GM12878 (cell line): ENCODE results near the gene TAMALIN. TPM values are rescaled to one million over a fixed set of nuclear protein-coding genes. Genes with fewer than 3 reads are reported as not detected.

Source experiments
- ATF2 ChIP-seq: IDR thresholded peaks from 2 replicates; pipeline ENCODE4 v1.6.1; 2012; ENCODE audit warnings: low read length, inconsistent platforms
- ATF7 ChIP-seq: fragments of 450-650 bp; IDR thresholded peaks from 2 replicates; pipeline ENCODE4 v1.6.1; 2016; ENCODE audit warnings: low read depth, mild to moderate bottlenecking
- BCL11A ChIP-seq: IDR thresholded peaks from 2 replicates; pipeline ENCODE4 v1.6.1; 2011; ENCODE audit warnings: low read depth, low read length
- CTCF ChIP-seq, 3 experiments: IDR thresholded peaks in 2 of 3; conservative IDR thresholded peaks in 1 of 3; 2 replicates each; pipeline ENCODE4 v1.5.1; 2011; ENCODE audit warnings: low read depth in 3 of 3, low read length in 3 of 3, mild to moderate bottlenecking in 3 of 3, control low read depth in 2 of 3, moderate library complexity in 2 of 3, inconsistent platforms in 1 of 3, mixed read lengths in 1 of 3; ENCODE audit not compliant: control insufficient read depth in 2 of 3, insufficient read depth in 1 of 3; ENCODE audit errors: extremely low read depth in 1 of 3
- E4F1 ChIP-seq: fragments of 450-650 bp; IDR thresholded peaks from 2 replicates; pipeline ENCODE4 v1.6.1; 2018; ENCODE audit warnings: borderline replicate concordance, mild to moderate bottlenecking; ENCODE audit not compliant: partially characterized antibody
- GATAD2B ChIP-seq: fragments of 450-650 bp; conservative IDR thresholded peaks from 2 replicates; pipeline ENCODE4 v1.6.1; 2017; ENCODE audit warnings: low read depth, mild to moderate bottlenecking, moderate library complexity
- LARP7 ChIP-seq: fragments of 450-650 bp; IDR thresholded peaks from 2 replicates; pipeline ENCODE4 v1.6.1; 2017; ENCODE audit warnings: mild to moderate bottlenecking
- MXI1 ChIP-seq: fragments of 150-350 bp; IDR thresholded peaks from 2 replicates; pipeline ENCODE4 v1.6.1; 2011; ENCODE audit warnings: low read depth, mild to moderate bottlenecking, inconsistent platforms, low read length, improper control_type of control experiment
- MYB ChIP-seq: fragments of 150-350 bp; IDR thresholded peaks from 2 replicates; pipeline ENCODE4 v1.6.1; 2014; ENCODE audit warnings: mild to moderate bottlenecking, low read depth, low read length, borderline replicate concordance
- NR2F1 ChIP-seq: fragments of 450-650 bp; conservative IDR thresholded peaks from 2 replicates; pipeline ENCODE4 v1.6.1; 2017; ENCODE audit warnings: mild to moderate bottlenecking
- NRF1 ChIP-seq: conservative IDR thresholded peaks from 2 replicates; pipeline ENCODE4 v1.6.1; 2011; ENCODE audit warnings: mild to moderate bottlenecking, low read depth, low read length, improper control_type of control experiment
- PAX8 ChIP-seq: fragments of 450-650 bp; IDR thresholded peaks from 2 replicates; pipeline ENCODE4 v1.6.1; 2017; ENCODE audit warnings: mild to moderate bottlenecking, moderate library complexity
- RCOR1 ChIP-seq: conservative IDR thresholded peaks from 2 replicates; pipeline ENCODE4 v1.6.1; 2012; ENCODE audit warnings: low read depth, low read length, improper control_type of control experiment
- RELB ChIP-seq: fragments of 450-650 bp; IDR thresholded peaks from 2 replicates; pipeline ENCODE4 v1.6.1; 2017; ENCODE audit warnings: low read depth, mild to moderate bottlenecking, moderate library complexity
- STAT1 ChIP-seq: fragments of 450-650 bp; conservative IDR thresholded peaks from 2 replicates; pipeline ENCODE4 v1.6.1; 2014; ENCODE audit warnings: antibody characterized with exemption, mild to moderate bottlenecking
- SUZ12 ChIP-seq: fragments of 200-600 bp; sonication (generic); IDR thresholded peaks from one replicate; pipeline ENCODE4 v1.6.1; 2018; ENCODE audit warnings: antibody characterized with exemption, mild to moderate bottlenecking; ENCODE audit not compliant: unreplicated experiment
- ZNF207 ChIP-seq: fragments of 450-650 bp; IDR thresholded peaks from 2 replicates; pipeline ENCODE4 v1.6.1; 2014; ENCODE audit warnings: antibody characterized with exemption, mild to moderate bottlenecking, borderline replicate concordance
- ZNF592 ChIP-seq: fragments of 450-650 bp; IDR thresholded peaks from 2 replicates; pipeline ENCODE4 v1.6.1; 2017; ENCODE audit warnings: mild to moderate bottlenecking, moderate library complexity
- polyA plus RNA-seq, 11 experiments: library from polyadenylated mRNA; depleted of rRNA in 4 of 11; unstranded in 6 of 11; stranded (reverse) in 5 of 11; fragments of >200 nt; fragmentation: Nextera tagmentation in 4 of 11; fragmentation: Illumina TruSeq in 1 of 11; extraction: Ambion mirVana in 4 of 11; extraction: Trizol in 1 of 11; gene quantifications; 1 replicate in 1 of 11; 2 replicates in 10 of 11; pipeline versions ENCODE4 v1.2.1 to v1.2.3, GENCODE V29; 2011 to 2016; ENCODE audit warnings: inconsistent platforms in 2 of 11, missing spikeins in 2 of 11, low read depth in 1 of 11
- total RNA-seq, 4 experiments: library from RNA; depleted of rRNA in 3 of 4; stranded (reverse); fragments of >200 nt in 3 of 4; fragmentation: Illumina TruSeq in 1 of 4; extraction: Trizol in 1 of 4; gene quantifications; 2 replicates each; pipeline versions ENCODE4 v1.2.1 to v1.2.3, GENCODE V29; 2013 to 2021

Gene TAMALIN
- total and polyA plus RNA-seq, 10 of the 15 experiments (the other 5 are each of a cell fraction or from before 2014, with no cell fraction given) = 0.09 to 0.58 (median 0.19) TPM; not detected in 4

GRCh38 chr12:52032804-52033445 lies 26.2 kb downstream of the TAMALIN start (continued):
- TF ChIP-seq CTCF (IDR thresholded peaks at IDR 0.05 in 2 of 3, conservative IDR thresholded peaks at IDR 0.05 in 1 of 3; ENCODE audit: control insufficient read depth in 2 of 3, extremely low read depth in 1 of 3, insufficient read depth in 1 of 3, low read depth in 3 of 3, low read length in 3 of 3) = no peak
- peak; percentile 8; the same call in 1 of the 2 replicates for TF ChIP-seq MXI1
- no peak for TF ChIP-seq E4F1
- no peak; the same call in 1 of the 2 replicates for TF ChIP-seq ZNF592
- no peak for TF ChIP-seq LARP7
- no peak for TF ChIP-seq RCOR1
- TF ChIP-seq SUZ12 = no peak
- no peak for TF ChIP-seq STAT1
- TF ChIP-seq RELB = peak; percentile 21; the same call in 1 of the 2 replicates
- TF ChIP-seq GATAD2B = no peak
- peak; percentile 93 for TF ChIP-seq ATF7
- peak; percentile 65; the same call in 1 of the 2 replicates for TF ChIP-seq ZNF207
- no peak for TF ChIP-seq PAX8
- no peak for TF ChIP-seq BCL11A
- TF ChIP-seq MYB = no peak
- 0 out of 2 replicates have a peak, but pooled peaks have one; percentile 18 for TF ChIP-seq NR2F1
- TF ChIP-seq ATF2 = no peak
- no peak for TF ChIP-seq NRF1
